SK-N-SH (cell line): Measurements from ENCODE around the gene ARID3A.

Experiments
- CTCF ChIP-seq: fragments of 200-600 bp; sonication (generic); IDR thresholded peaks from 2 replicates; pipeline ENCODE4 v1.6.1; 2017; ENCODE audit warnings: antibody characterized with exemption, mild to moderate bottlenecking, moderate library complexity
- ELF1 ChIP-seq: IDR thresholded peaks from 2 replicates; pipeline ENCODE4 v1.4.0; 2012
- FOXM1 ChIP-seq: IDR thresholded peaks from 2 replicates; pipeline ENCODE4 v1.4.0; 2012; ENCODE audit warnings: low read depth, mild to moderate bottlenecking
- MAX ChIP-seq: IDR thresholded peaks from 2 replicates; pipeline ENCODE4 v1.4.0; 2012; ENCODE audit warnings: low read depth
- RFX5 ChIP-seq: IDR thresholded peaks from 2 replicates; pipeline ENCODE4 v1.6.1; 2012; ENCODE audit warnings: mild to moderate bottlenecking, improper control_type of control experiment, low read length
- RXRA ChIP-seq: IDR thresholded peaks from 2 replicates; pipeline ENCODE4 v1.4.0; 2012; ENCODE audit warnings: low read depth, mild to moderate bottlenecking, borderline replicate concordance
- TCF12 ChIP-seq: IDR thresholded peaks from 2 replicates; pipeline ENCODE4 v1.4.0; 2012

- TF ChIP-seq CTCF (no peak), ELF1 (no peak), FOXM1 (no peak), TCF12 (no peak), RFX5 (no peak), RXRA (no peak), MAX (no peak)
Measured at GRCh38 chr19:1018393-1018792, 92.6 kb downstream of the ARID3A start.
